H9 (cell line): ENCODE data around the gene GPC6. TPM values are rescaled to one million over a fixed set of nuclear protein-coding genes. Genes with fewer than 3 reads are reported as not detected.

Experiments used
- DNase-seq: peaks from one replicate; pipeline ENCODE4 v3.0.0-alpha.2; 2017
- H2AFZ ChIP-seq: one replicate; pipeline ENCODE4 v1.6.1; 2013; ENCODE audit warnings: mild to moderate bottlenecking, low read length, control low read depth, moderate library complexity
- H2AK5ac ChIP-seq: 2 replicates; pipeline ENCODE4 v1.6.1; 2013; ENCODE audit warnings: low read length, control low read depth, mixed read lengths; ENCODE audit not compliant: insufficient read length
- H2BK120ac ChIP-seq: one replicate; pipeline ENCODE4 v1.6.1; 2013; ENCODE audit warnings: low read depth, mild to moderate bottlenecking, low read length, control low read depth, inconsistent platforms; ENCODE audit not compliant: poor library complexity, severe bottlenecking
- H2BK12ac ChIP-seq: 2 replicates; pipeline ENCODE4 v1.6.1; 2013; ENCODE audit warnings: low read length, control low read depth, mixed read lengths, low read depth; ENCODE audit not compliant: insufficient read length
- H2BK15ac ChIP-seq: 2 replicates; pipeline ENCODE4 v1.6.1; 2013; ENCODE audit warnings: low read depth, low read length, control low read depth
- H2BK20ac ChIP-seq: one replicate; pipeline ENCODE4 v1.6.1; 2013; ENCODE audit warnings: low read depth, mild to moderate bottlenecking, low read length, control low read depth, inconsistent platforms; ENCODE audit not compliant: poor library complexity, severe bottlenecking
- H2BK5ac ChIP-seq: 2 replicates; pipeline ENCODE4 v1.6.1; 2013; ENCODE audit warnings: low read length, control low read depth, mixed read lengths; ENCODE audit not compliant: insufficient read length
- H3K14ac ChIP-seq: 2 replicates; pipeline ENCODE4 v1.6.1; 2013; ENCODE audit warnings: low read length, control low read depth; ENCODE audit not compliant: insufficient read depth
- H3K18ac ChIP-seq: 2 replicates; pipeline ENCODE4 v1.6.1; 2013; ENCODE audit warnings: low read depth, mild to moderate bottlenecking, mixed read lengths, low read length, control low read depth; ENCODE audit not compliant: insufficient read length
- H3K23ac ChIP-seq: 2 replicates; pipeline ENCODE4 v1.6.1; 2013; ENCODE audit warnings: low read length, control low read depth, mixed read lengths, low read depth; ENCODE audit not compliant: insufficient read length
- H3K23me2 ChIP-seq: 2 replicates; pipeline ENCODE4 v1.6.1; 2013; ENCODE audit warnings: low read depth, mild to moderate bottlenecking, mixed read lengths, low read length, control low read depth; ENCODE audit not compliant: insufficient read length, poor library complexity, severe bottlenecking
- H3K27ac ChIP-seq: 2 replicates; pipeline ENCODE4 v1.5.1; 2013; ENCODE audit warnings: low read length, control low read depth, mixed read lengths, low read depth; ENCODE audit not compliant: insufficient read length
- H3K27me3 ChIP-seq: 2 replicates; pipeline ENCODE4 v1.6.1; 2013; ENCODE audit warnings: low read length, control low read depth, inconsistent platforms; ENCODE audit not compliant: insufficient read depth
- H3K4ac ChIP-seq: 2 replicates; pipeline ENCODE4 v1.6.1; 2013; ENCODE audit warnings: low read depth, mild to moderate bottlenecking, control low read depth, inconsistent platforms, low read length, moderate library complexity
- H3K4me1 ChIP-seq: 2 replicates; pipeline ENCODE4 v1.6.1; 2013; ENCODE audit warnings: low read length, control low read depth, inconsistent platforms; ENCODE audit not compliant: insufficient read depth
- H3K4me2 ChIP-seq: 2 replicates; pipeline ENCODE4 v1.6.1; 2013; ENCODE audit warnings: low read length, control low read depth, mixed read lengths; ENCODE audit not compliant: insufficient read length, insufficient read depth
- H3K56ac ChIP-seq: 2 replicates; pipeline ENCODE4 v1.6.1; 2013; ENCODE audit warnings: low read depth, mild to moderate bottlenecking, mixed read lengths, low read length, control low read depth; ENCODE audit not compliant: insufficient read length
- H3K79me1 ChIP-seq: 2 replicates; pipeline ENCODE4 v1.6.1; 2013; ENCODE audit warnings: low read depth, mild to moderate bottlenecking, moderate library complexity, low read length, control low read depth, inconsistent platforms; ENCODE audit not compliant: insufficient read depth, poor library complexity, severe bottlenecking
- H3K79me2 ChIP-seq: 2 replicates; pipeline ENCODE4 v1.6.1; 2013; ENCODE audit warnings: low read length, control low read depth, inconsistent platforms; ENCODE audit not compliant: insufficient read depth
- H3K9ac ChIP-seq: 2 replicates; pipeline ENCODE4 v1.6.1; 2013; ENCODE audit warnings: low read length, control low read depth, mixed read lengths; ENCODE audit not compliant: insufficient read length; ENCODE audit errors: extremely low read depth
- H3K9me3 ChIP-seq: one replicate; pipeline ENCODE4 v1.6.1; 2013; ENCODE audit warnings: low read depth, low read length, inconsistent platforms; ENCODE audit not compliant: control insufficient read depth
- H3T11ph ChIP-seq: one replicate; pipeline ENCODE4 v1.6.1; 2013; ENCODE audit warnings: mild to moderate bottlenecking, low read length, control low read depth, inconsistent platforms
- H4K20me1 ChIP-seq: one replicate; pipeline ENCODE4 v1.6.1; 2013; ENCODE audit not compliant: control insufficient read depth, insufficient read length, insufficient read depth
- H4K5ac ChIP-seq: 2 replicates; pipeline ENCODE4 v1.6.1; 2013; ENCODE audit warnings: low read depth, mild to moderate bottlenecking, mixed read lengths, low read length, control low read depth; ENCODE audit not compliant: insufficient read length
- H4K8ac ChIP-seq: replicated peaks from 2 replicates; pipeline ENCODE4 v1.6.1; 2013; ENCODE audit warnings: low read length, control low read depth, mixed read lengths, low read depth; ENCODE audit not compliant: insufficient read length
- H4K91ac ChIP-seq: 2 replicates; pipeline ENCODE4 v1.6.1; 2013; ENCODE audit warnings: low read depth, mild to moderate bottlenecking, moderate library complexity, mixed read lengths, low read length, control low read depth; ENCODE audit not compliant: insufficient read length
- H3K27ac Mint-ChIP-seq, 3 experiments: 2 replicates in 2 of 3; 3 replicates in 1 of 3; pipeline ENCODE4 v1.8.0; 2020 to 2021; ENCODE audit warnings: mixed read lengths in 3 of 3, mild to moderate bottlenecking in 1 of 3, moderate library complexity in 1 of 3
- H3K27me3 Mint-ChIP-seq: 2 replicates; pipeline ENCODE4 v1.8.0; 2021; ENCODE audit warnings: low read depth, mild to moderate bottlenecking, moderate library complexity, mixed read lengths
- H3K36me3 Mint-ChIP-seq, 3 experiments: 2 replicates in 2 of 3; 3 replicates in 1 of 3; pipeline ENCODE4 v1.8.0; 2020 to 2021; ENCODE audit warnings: low read depth in 3 of 3, mixed read lengths in 3 of 3; ENCODE audit not compliant: insufficient read depth in 1 of 3
- H3K4me1 Mint-ChIP-seq, 2 experiments: 2 replicates each; pipeline ENCODE4 v1.8.0; 2020; ENCODE audit warnings: mixed read lengths in 2 of 2
- H3K4me3 Mint-ChIP-seq, 2 experiments: 2 replicates in 1 of 2; 3 replicates in 1 of 2; pipeline ENCODE4 v1.8.0; 2020 to 2021; ENCODE audit warnings: mild to moderate bottlenecking in 2 of 2, mixed read lengths in 2 of 2, moderate library complexity in 1 of 2
- H3K9me3 Mint-ChIP-seq, 2 experiments: 2 replicates in 1 of 2; 3 replicates in 1 of 2; pipeline ENCODE4 v1.8.0; 2020; ENCODE audit warnings: mild to moderate bottlenecking in 2 of 2, mixed read lengths in 2 of 2, moderate library complexity in 1 of 2
- WGBS: extraction: QIAGEN DNeasy Blood & Tissue Kit; methylation state at CpG from one replicate; pipeline ENCODE4 v1.1.7; 2013; ENCODE audit warnings: missing lambda C conversion rate, low lambda C conversion rate, mixed read lengths; ENCODE audit not compliant: insufficient read length; ENCODE audit errors: extremely low coverage; 5-methylcytosine and 5-hydroxymethylcytosine counted together
- total RNA-seq: library from RNA; stranded (reverse); gene quantifications from 2 replicates; pipeline ENCODE4 v1.2.1, GENCODE V29; 2021
- TF ChIP-seq, protein P1 (sequence below): fragments of 200-600 bp; sonication (generic); conservative IDR thresholded peaks from 3 replicates; pipeline ENCODE4 v1.8.0; 2021; ENCODE audit warnings: antibody characterized with exemption, mild to moderate bottlenecking

Gene GPC6
- total RNA-seq, 1 experiment from 2014 or later = 15.6 TPM

DNA sequence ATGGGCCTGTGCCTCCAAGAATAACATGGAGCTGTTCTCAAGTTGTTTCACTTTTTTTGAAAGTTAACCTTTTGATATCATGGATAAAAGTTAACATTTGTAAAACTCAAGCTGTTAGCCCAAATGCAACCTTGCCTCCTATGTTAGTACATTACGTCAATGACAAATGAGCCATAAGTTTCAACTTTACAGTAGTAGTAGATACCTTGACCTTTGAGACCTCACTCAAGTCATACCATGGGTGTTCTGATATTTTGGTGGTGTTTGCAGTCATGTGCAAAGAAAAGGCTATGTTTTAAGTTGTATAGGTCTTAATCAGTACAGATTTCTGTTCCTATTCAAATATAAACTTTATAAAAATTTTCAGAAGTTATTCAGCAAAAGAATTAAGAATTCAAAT, 539.2 kb downstream of the GPC6 start:
- Mint-ChIP-seq H3K36me3 (peaks cover 5 to 23% (median 19%) of the 10 kb centered on the region in 3 experiments), H3K4me3 (no peak overlapping the region), H3K9me3 (peaks cover 10 to 19% of the 10 kb centered on the region in 2 experiments; a peak in 4 of 5 replicates), H3K27me3 (no peaks in the 10 kb centered on the region), H3K4me1 (peaks cover 10 to 11% of the 10 kb centered on the region in 2 experiments), H3K27ac (no peak overlapping the region)
- Histone ChIP-seq H3K9ac (no peak overlapping the region), H4K5ac (no peak overlapping the region), H2BK120ac (no peak overlapping the region), H2BK15ac (no peak overlapping the region), H3T11ph (no peak overlapping the region), H2AK5ac (no peak overlapping the region), H3K14ac (no peak overlapping the region), H3K4ac (no peak overlapping the region), H3K4me1 (no peaks in the 10 kb centered on the region), H3K23ac (no peak overlapping the region), H3K23me2 (no peaks in the 10 kb centered on the region), H3K56ac (no peak overlapping the region), H2BK20ac (no peak overlapping the region), H3K27ac (no peak overlapping the region), H3K27me3 (no peaks in the 10 kb centered on the region), H3K4me2 (no peak overlapping the region), H3K79me1 (no peaks in the 10 kb centered on the region), H2BK12ac (no peak overlapping the region), H4K91ac (no peak overlapping the region), H3K9me3 (peaks cover 4% of the 10 kb centered on the region), H3K18ac (no peak overlapping the region), H4K8ac (no peak overlapping the region), H2AFZ (no peak overlapping the region), H3K79me2 (no peaks in the 10 kb centered on the region), H4K20me1 (no peaks in the 10 kb centered on the region), H2BK5ac (no peak overlapping the region)
- no peak for DNase-seq
- WGBS = no CpG with 5 or more reads among the region's 1 CpG
- TF ChIP-seq, protein P1, sequence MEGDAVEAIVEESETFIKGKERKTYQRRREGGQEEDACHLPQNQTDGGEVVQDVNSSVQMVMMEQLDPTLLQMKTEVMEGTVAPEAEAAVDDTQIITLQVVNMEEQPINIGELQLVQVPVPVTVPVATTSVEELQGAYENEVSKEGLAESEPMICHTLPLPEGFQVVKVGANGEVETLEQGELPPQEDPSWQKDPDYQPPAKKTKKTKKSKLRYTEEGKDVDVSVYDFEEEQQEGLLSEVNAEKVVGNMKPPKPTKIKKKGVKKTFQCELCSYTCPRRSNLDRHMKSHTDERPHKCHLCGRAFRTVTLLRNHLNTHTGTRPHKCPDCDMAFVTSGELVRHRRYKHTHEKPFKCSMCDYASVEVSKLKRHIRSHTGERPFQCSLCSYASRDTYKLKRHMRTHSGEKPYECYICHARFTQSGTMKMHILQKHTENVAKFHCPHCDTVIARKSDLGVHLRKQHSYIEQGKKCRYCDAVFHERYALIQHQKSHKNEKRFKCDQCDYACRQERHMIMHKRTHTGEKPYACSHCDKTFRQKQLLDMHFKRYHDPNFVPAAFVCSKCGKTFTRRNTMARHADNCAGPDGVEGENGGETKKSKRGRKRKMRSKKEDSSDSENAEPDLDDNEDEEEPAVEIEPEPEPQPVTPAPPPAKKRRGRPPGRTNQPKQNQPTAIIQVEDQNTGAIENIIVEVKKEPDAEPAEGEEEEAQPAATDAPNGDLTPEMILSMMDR = no peak
